ENCODE data around the gene MOB4.

MOB4 gene

GRCh38 chr2:197597166-197597565, 81.3 kb downstream of the MOB4 start:
- DNase-seq, result no peak

GRCh38 chr2:197598450-197598849, 82.6 kb downstream of the MOB4 start:
- no peak for DNase-seq

GRCh38 chr2:197599285-197599965, 83.6 kb downstream of the MOB4 start:
- DNase-seq, result peak; percentile 32

GRCh38 chr2:197600306-197600705, 84.4 kb downstream of the MOB4 start:
- no peak for DNase-seq

GRCh38 chr2:197601726-197602125, 85.9 kb downstream of the MOB4 start:
- no peak for DNase-seq
